Cerebellar nuclear complex (tissue), 1 donor: ENCODE results near the gene COX6B1.
"Not testable (repeated sequence)": the region's sequence is repeated elsewhere in the genome, so short reads cannot be mapped to it uniquely, and the experiment has no call there.

ENCODE experiments used
- DNase-seq, 2 experiments: peaks; one replicate each; lab custom pipeline; 2025; lab: John Stamatoyannopoulos, UW

The COX6B1 gene

DNA sequence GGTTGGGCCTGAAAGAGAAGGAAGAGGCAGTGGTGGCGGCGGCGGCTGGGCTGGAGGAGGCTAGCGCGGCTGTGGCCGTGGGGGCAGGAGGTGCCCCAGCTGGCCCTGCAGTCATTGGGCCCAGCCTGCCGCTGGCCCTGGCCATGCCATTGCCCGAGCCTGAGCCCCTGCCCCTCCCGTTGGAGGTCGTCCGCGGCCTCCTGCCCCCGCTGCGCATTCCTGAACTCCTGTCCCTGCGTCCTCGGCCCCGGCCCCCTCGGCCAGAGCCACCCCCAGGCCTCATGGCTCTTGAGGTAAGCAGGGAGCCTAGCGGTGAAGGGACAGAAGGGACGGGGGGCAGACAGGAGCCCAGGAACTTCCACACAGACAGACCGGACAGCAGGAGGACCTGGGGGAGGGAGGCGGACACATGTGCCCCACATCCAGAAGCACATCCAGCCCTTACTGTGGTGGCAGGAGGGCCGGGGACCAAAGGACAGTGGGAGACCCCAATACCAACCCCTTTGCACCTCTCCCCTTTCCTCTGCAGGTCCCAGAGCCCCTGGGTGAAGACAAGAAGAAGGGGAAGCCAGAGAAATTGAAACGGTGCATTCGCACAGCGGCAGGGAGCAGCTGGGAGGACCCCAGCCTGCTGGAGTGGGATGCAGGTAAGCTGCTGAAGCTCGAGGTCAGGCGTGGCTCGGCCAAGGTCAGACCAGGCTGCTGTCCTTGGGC lies 14.2 kb upstream of the COX6B1 start:
- no peak for DNase-seq

DNA sequence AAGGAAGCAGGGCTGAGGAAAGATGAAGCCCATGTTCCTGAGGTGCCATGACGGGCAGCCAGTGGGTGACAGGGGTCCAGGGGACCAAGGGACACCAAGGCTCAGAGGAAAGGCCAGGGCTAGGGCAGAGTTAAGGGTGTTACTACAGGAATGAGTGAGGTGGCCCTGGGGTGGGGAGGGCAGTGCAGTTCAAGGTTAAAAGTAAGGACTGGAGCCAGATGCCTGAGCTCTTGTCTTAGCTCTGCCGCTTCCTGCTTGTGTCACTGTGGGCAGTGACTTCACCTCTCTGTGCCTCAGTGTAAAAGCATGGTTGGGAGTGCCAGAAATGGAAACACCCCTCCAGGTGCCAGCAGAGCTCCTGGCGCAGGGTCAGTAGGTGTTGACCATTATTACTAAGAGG lies 11.5 kb upstream of the COX6B1 start:
- no peak for DNase-seq

DNA sequence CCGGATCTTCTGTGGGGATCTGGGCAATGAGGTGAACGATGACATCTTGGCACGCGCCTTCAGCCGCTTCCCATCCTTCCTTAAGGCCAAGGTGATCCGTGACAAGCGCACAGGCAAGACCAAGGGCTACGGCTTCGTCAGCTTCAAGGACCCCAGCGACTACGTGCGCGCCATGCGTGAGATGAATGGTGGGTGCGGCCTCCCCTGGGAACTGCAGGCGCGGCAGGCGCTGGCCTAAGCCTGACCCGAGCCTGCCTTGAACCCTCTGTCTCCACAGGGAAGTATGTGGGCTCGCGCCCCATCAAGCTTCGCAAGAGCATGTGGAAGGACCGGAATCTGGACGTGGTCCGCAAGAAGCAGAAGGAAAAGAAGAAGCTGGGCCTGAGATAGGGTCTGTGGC lies 11.0 kb upstream of the COX6B1 start:
- no peak for DNase-seq

DNA sequence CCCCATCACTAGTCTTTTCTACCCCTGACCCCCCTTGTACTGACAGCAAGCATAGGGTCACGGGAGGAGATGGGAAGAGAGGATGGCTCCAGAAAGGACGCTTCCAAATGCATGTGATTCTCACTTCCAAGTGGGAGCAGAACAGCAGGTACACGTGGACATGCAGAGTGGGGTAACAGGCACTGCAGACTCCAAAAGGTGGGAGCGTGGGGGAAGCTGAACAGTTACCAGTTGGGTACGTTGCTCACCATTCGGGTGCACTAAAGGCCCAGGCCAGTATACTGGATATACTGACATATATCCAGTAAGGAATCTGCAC lies 8.8 kb upstream of the COX6B1 start:
- no peak for DNase-seq

DNA sequence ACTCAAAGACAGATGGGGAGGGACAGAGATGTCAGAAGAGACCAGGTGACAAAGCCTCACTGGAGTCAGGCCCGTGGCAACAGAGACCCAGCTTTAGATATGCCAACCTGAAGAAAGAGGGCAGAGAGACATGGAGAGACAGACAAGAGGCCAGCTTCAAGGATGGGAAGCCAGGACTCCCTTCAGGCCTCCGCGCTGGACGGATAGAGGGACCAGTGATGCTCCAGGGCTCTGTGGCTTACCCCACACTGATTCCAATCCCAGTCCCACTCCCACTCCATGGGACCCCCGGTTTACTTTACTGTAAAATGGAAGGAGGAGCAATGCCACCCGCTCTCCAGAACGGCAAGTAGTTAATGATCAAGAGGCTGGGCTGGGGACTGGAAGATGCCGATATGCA lies 8.3 kb upstream of the COX6B1 start:
- no peak for DNase-seq

DNA sequence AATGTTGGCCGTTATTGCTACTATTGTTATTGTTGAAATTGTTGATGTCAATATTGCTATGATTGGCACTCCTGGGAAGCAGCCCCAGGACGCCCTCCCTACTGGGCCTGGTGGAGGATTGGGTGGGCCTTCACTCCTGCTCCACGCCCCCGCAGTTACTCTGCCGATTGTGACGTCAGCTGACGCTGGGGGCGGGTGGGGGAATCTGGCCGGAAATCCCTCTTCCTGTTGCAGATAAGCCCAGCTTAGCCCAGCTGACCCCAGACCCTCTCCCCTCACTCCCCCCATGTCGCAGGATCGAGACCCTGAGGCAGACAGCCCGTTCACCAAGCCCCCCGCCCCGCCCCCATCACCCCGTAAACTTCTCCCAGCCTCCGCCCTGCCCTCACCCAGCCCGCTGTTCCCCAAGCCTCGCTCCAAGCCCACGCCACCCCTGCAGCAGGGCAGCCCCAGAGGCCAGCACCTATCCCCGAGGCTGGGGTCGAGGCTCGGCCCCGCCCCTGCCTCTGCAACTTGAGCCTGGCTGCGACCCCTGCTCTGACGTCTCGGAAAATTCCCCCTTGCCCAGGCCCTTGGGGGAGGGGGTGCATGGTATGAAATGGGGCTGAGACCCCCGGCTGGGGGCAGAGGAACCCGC lies 6.5 kb upstream of the COX6B1 start, which contains the start of gene ETV2:
TSS of gene ETV2 (plus strand) at position 231 of the 637 bp plus-strand sequence. CDS start 716 bp downstream, outside the sequence.
- no peak for DNase-seq

DNA sequence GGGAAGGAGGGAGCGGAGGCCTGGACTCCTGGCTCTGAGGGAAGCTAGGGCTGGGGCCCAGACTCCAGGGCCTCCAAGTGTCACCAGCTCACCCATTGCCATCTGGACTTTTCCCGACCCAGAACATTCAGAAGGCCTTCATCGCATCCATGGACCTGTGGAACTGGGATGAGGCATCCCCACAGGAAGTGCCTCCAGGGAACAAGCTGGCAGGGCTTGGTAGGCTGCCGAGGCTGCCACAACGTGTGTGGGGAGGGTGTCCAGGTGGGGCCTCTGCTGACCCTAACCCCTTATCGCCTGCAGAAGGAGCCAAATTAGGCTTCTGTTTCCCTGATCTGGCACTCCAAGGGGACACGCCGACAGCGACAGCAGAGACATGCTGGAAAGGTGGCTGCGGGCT lies 5.8 kb upstream of the COX6B1 start:
- DNase-seq: no peak

DNA sequence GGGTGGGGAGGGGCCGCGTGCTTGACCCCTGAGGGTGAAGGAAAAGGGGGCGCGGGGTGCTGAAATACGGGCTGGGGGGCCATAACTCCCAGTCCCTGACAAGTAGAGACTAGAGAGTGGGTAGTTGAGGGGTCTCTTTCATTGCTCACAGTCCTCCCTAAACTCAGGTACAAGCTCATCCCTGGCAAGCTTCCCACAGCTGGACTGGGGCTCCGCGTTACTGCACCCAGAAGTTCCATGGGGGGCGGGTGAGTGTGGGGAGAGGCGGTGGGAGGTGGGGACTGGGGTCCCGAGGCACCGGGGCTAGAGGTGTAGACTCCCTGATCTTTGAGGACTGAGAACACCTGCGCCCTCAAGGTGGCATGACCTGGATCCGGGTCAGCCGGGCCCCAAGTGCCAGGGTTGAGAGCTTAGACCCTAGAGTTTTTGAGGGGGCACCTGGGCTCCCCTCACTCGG lies 5.3 kb upstream of the COX6B1 start:
- DNase-seq: no peak

DNA sequence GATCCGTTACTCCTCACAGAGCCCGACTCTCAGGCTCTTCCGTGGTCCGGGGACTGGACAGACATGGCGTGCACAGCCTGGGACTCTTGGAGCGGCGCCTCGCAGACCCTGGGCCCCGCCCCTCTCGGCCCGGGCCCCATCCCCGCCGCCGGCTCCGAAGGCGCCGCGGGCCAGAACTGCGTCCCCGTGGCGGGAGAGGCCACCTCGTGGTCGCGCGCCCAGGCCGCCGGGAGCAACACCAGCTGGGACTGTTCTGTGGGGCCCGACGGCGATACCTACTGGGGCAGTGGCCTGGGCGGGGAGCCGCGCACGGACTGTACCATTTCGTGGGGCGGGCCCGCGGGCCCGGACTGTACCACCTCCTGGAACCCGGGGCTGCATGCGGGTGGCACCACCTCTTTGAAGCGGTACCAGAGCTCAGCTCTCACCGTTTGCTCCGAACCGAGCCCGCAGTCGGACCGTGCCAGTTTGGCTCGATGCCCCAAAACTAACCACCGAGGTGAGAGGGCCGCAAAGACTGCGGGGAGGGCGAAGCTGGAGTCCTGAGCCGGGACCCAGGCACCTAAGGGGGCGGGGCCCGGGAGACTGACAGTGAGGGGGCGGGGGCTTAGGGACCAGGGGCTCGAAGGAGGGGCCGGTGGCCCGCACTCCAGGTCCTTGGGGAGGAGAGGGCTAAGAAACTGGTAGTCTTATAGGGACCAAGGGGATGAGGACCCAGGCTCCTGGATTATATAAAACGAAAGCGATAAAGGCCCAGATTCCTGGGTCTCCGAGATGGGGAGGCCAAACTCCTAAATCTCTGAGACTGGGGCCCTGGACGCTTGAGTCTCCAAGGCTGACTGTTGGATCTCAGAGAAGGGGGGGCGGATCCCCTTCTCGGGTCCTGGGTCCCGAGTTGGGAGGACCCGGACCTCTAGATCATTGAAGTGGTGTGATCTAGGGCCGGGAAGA lies 4.6 kb upstream of the COX6B1 start:
- DNase-seq: no peak

DNA sequence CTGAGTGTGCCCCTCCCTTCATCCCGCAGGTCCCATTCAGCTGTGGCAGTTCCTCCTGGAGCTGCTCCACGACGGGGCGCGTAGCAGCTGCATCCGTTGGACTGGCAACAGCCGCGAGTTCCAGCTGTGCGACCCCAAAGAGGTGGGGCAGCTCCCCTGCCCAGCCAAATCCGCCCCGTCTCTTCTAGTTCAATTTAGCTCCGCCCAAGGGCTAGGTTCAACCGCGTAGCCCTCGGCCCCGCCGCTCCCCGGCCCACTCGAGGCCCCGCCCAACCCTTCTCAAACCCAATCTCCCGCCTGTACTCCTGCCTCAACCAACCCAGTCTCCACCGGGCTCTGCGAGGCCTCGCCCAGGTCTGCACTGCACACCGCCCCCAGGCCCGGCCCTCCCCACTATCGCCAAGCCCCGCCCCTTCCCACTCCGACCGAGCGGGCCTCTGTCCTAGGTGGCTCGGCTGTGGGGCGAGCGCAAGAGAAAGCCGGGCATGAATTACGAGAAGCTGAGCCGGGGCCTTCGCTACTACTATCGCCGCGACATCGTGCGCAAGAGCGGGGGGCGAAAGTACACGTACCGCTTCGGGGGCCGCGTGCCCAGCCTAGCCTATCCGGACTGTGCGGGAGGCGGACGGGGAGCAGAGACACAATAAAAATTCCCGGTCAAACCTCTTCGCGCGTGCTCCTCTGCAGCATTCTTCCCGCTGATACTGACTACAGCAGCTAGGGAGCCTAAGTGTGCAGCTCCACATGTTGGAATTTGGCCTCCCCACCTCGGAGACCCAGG lies 3.7 kb upstream of the COX6B1 start:
- peak in 1 of 2 experiments; percentile 72 for DNase-seq

DNA sequence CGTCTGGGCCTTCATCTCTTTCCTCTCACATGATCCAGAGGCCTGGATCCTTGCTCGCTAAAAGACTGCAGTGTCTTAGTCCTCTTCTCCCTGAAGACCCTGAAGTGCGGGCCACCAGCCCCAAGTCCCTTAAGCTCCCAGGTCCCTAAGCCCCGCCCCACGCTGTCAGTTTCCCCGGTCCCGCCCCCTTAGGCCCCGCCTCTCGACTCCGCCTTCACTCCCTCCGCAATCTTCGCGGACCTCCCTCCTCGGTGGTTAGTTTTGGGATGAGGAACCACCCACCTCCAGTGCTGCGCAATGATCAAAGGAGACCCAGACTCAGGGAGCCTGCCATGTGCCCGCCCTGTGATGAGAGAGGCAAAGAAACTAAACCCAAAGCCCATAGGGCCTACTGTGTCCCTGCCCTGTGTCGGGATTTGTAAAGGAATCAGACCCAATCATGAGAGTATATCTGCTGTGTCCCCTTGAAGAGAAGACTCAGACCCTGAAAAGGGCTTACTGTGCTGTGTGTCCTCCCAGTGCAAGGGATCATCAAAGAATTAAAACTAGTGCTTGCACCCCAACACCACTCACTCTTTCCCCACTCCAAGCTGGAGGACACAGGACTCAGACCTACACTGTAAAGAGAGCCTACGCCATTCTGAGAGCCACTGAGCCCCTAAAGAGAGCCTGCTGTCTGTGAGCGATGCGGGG lies 3.0 kb upstream of the COX6B1 start:
- peak in 1 of 2 experiments; percentile 4 for DNase-seq

DNA sequence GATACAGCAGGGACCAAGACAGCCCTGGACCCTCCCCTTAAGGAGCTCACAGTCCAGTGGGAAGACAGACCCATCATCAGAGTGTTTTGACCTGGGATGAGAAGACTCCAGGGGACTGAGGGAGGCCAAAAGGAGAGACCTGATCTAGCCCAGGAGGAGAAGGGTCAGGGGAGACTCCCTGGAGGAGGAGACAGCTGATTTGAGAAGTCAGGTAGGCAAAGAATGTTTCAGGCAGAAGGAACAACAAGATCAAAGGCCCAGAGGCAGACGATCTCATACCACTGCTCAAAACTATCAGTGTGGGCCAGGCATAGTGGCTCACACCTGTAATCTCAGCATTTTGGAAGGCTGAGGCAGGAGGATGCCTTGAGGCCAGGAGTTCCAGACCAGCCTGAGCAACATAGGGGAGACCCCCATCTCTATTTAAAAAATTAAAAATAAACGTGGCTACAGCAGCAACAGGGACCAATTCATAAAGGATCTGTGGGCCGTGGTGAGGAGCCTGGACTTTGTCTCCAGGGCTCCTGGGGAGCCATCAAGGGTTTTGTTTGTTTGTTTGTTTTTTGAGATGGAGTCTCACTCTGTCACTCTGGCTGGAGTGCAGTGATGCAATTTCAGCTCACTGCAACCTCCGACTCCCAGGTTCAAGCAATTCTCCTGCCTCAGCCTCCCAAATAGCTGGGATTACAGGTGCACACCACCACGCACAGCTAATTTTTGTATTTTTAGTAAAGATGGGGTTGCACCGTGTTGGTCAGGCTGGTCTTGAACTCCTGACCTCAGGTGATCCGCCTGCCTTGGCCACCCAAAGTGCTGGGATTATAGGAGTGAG lies 2.2 kb upstream of the COX6B1 start:
- no peak for DNase-seq

DNA sequence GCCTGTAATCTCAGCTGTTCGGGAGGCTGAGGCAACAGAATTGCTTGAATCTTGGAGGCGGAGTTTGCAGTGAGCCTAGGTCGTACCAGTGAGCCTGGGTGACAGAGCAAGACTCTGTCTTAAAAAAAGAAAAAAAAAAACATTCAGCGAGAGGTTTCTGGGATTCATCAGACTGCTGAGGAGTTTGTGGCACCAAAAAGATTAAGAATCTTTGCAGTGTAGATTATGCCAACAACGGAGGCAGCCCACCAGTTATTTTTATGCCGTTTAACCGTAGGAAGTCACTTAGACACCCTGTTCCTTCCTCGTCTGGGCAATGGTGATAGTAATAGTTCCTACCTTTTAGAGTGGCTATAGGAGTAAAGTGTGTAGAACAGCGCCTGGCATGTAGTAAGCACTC lies 2.5 kb downstream of the COX6B1 start:
- DNase-seq: no peak

DNA sequence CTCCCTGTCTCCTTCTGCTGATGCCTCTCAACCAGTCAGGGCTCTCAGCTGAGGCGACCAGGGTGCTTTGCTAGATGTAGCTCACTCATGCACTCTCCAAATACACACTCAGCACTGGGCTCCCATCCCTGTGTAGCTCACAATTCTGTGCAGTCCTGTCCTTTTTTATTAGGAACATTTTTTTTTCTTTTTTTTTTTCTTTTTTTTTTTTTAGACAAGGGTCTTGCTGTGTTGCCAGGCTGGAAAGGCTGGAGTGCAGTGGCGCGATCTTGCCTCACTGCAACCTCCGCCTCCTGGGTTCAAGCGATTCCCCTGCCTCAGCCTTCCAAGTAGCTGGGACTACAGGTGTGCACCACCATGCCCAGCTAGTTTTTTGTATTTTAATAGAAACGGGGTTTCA lies 6.7 kb downstream of the COX6B1 start:
- not testable (repeated sequence) for DNase-seq

DNA sequence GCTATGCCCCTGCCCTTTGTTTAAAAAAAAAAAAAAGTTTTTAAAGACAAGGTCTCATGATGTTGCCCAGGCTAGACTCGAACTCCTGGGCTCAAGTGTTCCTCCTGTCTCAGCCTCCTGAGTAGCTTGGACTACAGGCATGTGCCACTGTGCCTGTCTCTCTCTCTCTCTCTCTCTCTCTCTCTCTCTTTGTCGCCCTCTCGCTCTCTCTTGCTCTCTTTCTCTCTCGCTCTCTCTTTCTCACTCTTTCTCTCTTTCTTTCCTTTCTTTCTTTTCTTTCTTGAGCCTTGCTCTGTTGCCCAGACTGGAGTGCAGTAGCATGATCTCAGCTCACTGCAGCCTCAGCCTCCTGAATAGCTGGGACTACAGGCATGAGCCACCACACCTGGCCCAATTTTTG lies 7.5 kb downstream of the COX6B1 start:
- no peak for DNase-seq

DNA sequence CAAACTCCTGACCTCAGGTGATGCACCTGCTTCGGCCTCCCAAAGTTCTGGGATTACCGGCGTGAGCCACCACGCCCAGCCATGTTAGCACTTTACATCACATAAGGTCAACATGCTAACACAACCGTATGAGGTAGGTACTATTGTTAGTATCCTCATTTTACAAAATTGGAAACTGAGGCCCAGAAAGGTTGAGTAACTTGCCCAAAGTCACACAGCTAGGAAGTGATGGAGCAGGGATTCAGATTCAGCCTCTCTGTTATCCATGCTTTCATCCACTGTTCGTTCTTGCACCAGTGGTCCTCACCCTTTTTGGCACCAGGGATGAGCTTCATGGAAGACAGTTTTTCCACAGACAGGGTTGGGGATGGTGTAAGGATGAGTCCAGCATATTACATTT lies 8.6 kb downstream of the COX6B1 start:
- no peak for DNase-seq

DNA sequence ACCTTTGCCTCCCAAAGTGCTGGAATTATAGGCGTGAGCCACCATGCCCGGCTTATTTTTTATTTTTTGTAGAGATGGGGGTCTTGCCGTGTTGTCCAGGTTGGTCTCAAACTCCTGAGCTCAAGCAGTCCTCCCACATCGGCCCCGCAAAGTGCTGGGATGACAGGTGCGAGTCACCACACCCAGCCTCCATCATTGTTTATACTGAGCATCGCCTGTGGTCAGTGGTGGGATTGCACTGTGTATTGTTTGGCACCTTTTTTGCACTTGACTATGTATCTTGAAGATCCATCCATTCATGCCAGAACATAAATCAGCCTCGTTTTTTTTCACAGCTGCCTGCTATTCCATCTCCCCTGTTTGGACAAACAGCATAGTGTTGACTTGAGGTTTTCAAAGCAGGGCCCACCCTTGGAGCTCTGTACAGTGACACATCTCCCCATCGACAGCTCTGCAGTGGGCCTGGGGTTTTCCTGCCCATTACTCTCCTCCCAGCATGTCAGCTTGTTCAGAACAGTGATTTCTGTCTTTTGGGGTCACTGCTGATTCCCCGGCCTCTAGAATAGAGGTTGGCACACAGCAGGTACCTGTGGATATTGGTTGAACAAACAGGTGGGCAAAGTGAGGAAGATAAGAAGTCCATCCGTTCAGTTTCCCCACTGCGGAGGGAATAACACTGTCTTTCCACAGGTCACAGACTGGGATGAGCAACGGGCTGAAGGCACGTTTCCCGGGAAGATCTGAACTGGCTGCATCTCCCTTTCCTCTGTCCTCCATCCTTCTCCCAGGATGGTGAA lies 10.0 kb downstream of the COX6B1 start:
- DNase-seq: no peak

DNA sequence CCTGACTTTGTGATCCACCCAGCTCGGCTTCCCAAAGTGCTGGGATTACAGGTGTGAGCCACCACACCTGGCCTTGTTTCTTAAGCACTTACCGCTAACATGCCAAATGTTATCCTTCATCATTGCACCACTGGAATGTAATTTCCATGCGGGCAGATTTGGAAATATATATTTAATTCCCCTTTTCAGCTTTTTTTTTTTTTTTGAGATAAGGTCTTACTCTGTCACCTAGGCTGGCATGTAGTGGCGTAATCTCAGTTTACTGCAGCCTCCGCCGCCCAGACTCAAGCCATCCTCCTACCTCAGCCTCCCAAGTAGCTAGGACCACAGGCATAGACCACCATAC lies 13.8 kb downstream of the COX6B1 start:
- DNase-seq: no peak

DNA sequence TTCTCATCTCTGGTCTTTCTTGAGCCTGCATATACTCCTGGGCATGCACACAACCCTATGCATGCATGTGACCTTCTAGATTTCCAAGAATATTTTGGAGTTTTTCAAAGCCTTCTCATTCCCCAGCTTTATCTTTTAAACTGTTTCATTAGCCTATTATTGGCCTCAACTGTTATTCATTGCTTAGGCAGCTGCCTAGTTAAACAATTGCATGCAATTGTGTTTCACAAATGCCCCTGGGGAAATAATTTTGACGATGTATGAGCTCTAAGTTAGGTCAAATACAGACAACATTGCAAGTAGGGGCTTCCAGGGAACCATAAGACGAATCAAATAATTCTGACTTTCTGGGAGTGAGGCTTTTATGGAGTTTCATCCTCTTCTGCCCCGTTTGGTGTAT lies 15.9 kb downstream of the COX6B1 start:
- no peak for DNase-seq

DNA sequence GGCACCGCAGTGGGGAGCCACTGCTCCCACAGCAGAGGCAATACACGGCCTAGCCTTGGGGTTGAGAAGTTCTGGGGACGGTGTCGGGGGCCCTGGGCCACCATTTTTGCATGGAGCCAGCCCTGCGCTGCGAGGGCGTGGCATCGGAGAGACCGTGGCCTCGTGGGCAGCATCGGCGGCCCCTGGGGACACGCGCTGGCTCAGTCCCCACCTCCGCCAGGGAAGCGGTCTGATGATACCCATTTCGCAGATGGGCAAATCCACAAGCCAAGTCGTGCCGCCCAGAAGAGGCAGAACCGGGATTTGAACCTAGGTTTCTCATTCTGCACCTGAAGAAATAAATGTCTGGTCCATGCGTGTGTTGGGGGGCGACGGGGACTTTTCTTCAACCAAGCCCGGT lies 17.0 kb downstream of the COX6B1 start:
- no peak for DNase-seq
